ENCODE results near the gene DNPH1.

The DNPH1 gene

GRCh38 chr6:43200541-43200940 is 28.7 kb downstream of the DNPH1 start (continued):
- TF ChIP-seq GLIS1 (tag by site-specific recombination; IDR thresholded peaks at IDR 0.05) (no peak), SP3 (tag by site-specific recombination; IDR thresholded peaks at IDR 0.05) (no peak), ZNF280D (tag by site-specific recombination; IDR thresholded peaks at IDR 0.05) (no peak), PRDM2 (tag by site-specific recombination; IDR thresholded peaks at IDR 0.05; ENCODE audit: borderline replicate concordance) (no peak), ZNF488 (tag by site-specific recombination; IDR thresholded peaks at IDR 0.05) (no peak), ZNF548 (tag by site-specific recombination; IDR thresholded peaks at IDR 0.05) (no peak), ZNF202 (tag by site-specific recombination; IDR thresholded peaks at IDR 0.05; ENCODE audit: borderline replicate concordance) (no peak)

GRCh38 chr6:43199912-43200311 is 29.4 kb downstream of the DNPH1 start:
- Histone ChIP-seq H3K27ac (ENCODE audit: extremely low read depth, low read depth, low read length) (no peak overlapping the region), H3K9me3 (ENCODE audit: control insufficient read depth, insufficient read depth, low read depth, low read length) (no peaks in the 10 kb centered on the region), H3K36me3 (ENCODE audit: control insufficient read depth in 2 of 2, insufficient read depth in 1 of 2, low read length in 2 of 2) (peaks cover 4 to 26% of the 10 kb centered on the region in 2 experiments; a peak in 2 of 3 replicates), H3K4me1 (ENCODE audit: control insufficient read depth, insufficient read depth, low read length) (no peaks in the 10 kb centered on the region), H3K4me3 (ENCODE audit: low read depth, low read length) (no peak overlapping the region)
- TF ChIP-seq ZNF157 (tag by site-specific recombination; IDR thresholded peaks at IDR 0.05) (no peak), ZNF776 (tag by site-specific recombination; IDR thresholded peaks at IDR 0.05; ENCODE audit: borderline replicate concordance) (no peak), PRDM1 (tag by site-specific recombination; IDR thresholded peaks at IDR 0.05) (no peak), ZNF146 (tag by site-specific recombination; IDR thresholded peaks at IDR 0.05) (no peak), KLF8 (tag by site-specific recombination; IDR thresholded peaks at IDR 0.05) (no peak), ZNF654 (tag by site-specific recombination; IDR thresholded peaks at IDR 0.05; ENCODE audit: low read depth) (no peak), ZNF639 (tag by site-specific recombination; IDR thresholded peaks at IDR 0.05) (no peak), ZBTB10 (tag by site-specific recombination; IDR thresholded peaks at IDR 0.05) (no peak)
- ChIA-PET POLR2A (interaction anchor here (1.8 kb wide), 1 partner anchor 18 kb away, joined by 12 read pairs; the partner anchor contains the start of gene CUL9), CTCF (interaction anchor here (0.6 to 1.0 kb wide), 4 partner anchors 20 to 299 kb away, joined by 3 to 5 read pairs (median 3); partner anchors contain the start of gene DNPH1)

Measured in HEK293 (cell line).